K562 (cell line): ENCODE data around the gene HOXB5. TPM values are rescaled to one million over a fixed set of nuclear protein-coding genes. Genes with fewer than 3 reads are reported as not detected.
A peak's percentile ranks its signal among the peaks of the same experiment; 100 is the strongest.

ENCODE experiments used
- BRF1 ChIP-seq: IDR thresholded peaks from 3 replicates; pipeline ENCODE4 v1.6.1; 2011; ENCODE audit warnings: borderline replicate concordance, mild to moderate bottlenecking; ENCODE audit not compliant: insufficient read length; ENCODE audit errors: extremely low read depth
- CBX3 ChIP-seq, 2 experiments: IDR thresholded peaks; 1 replicate in 1 of 2; 2 replicates in 1 of 2; pipeline ENCODE4 v1.6.1; 2012; ENCODE audit warnings: inconsistent platforms in 2 of 2, low read length in 2 of 2, borderline replicate concordance in 1 of 2, control low read depth in 1 of 2
- CHD2 ChIP-seq: IDR thresholded peaks from 2 replicates; pipeline ENCODE4 v1.6.1; 2011; ENCODE audit warnings: low read depth, low read length
- DPF2 ChIP-seq: fragments of 450-650 bp; IDR thresholded peaks from 2 replicates; pipeline ENCODE4 v1.6.1; 2016
- EWSR1 ChIP-seq: fragments of 450-650 bp; IDR thresholded peaks from 2 replicates; pipeline ENCODE4 v1.6.1; 2018; ENCODE audit warnings: borderline replicate concordance, mild to moderate bottlenecking, low read depth, moderate library complexity; ENCODE audit not compliant: partially characterized antibody
- GABPB1 ChIP-seq: sonication (generic); formaldehyde crosslinking; IDR thresholded peaks from 2 replicates; pipeline ENCODE4 v1.8.0; 2022; ENCODE audit warnings: mild to moderate bottlenecking, missing genetic modification reagents
- HDGF ChIP-seq: fragments of 450-650 bp; IDR thresholded peaks from 2 replicates; pipeline ENCODE4 v1.6.1; 2016
- IRF1 ChIP-seq: sonication (generic); formaldehyde crosslinking; IDR thresholded peaks from 2 replicates; pipeline ENCODE4 v1.8.0; 2022; ENCODE audit warnings: missing genetic modification reagents, mild to moderate bottlenecking, borderline replicate concordance
- MBD1 ChIP-seq: fragments of 250-450 bp; sonication (Bioruptor Pico); IDR thresholded peaks from 2 replicates; pipeline ENCODE4 v1.8.0; 2022; ENCODE audit warnings: inconsistent platforms
- MCM5 ChIP-seq: fragments of 450-650 bp; IDR thresholded peaks from 2 replicates; pipeline ENCODE4 v1.6.1; 2016; ENCODE audit warnings: low read depth
- MEIS2 ChIP-seq: fragments of 450-650 bp; IDR thresholded peaks from 2 replicates; pipeline ENCODE4 v1.6.1; 2014; ENCODE audit warnings: mild to moderate bottlenecking; ENCODE audit not compliant: partially characterized antibody
- MITF ChIP-seq: IDR thresholded peaks from 2 replicates; pipeline ENCODE4 v1.6.1; 2014; ENCODE audit warnings: antibody characterized with exemption
- POLR2A ChIP-seq: fragments of 450-650 bp; conservative IDR thresholded peaks from 2 replicates; pipeline ENCODE4 v1.6.1; 2016
- POLR2H ChIP-seq: IDR thresholded peaks from 2 replicates; pipeline ENCODE4 v1.6.1; 2016; ENCODE audit warnings: missing genetic modification characterization, low read depth, mild to moderate bottlenecking, control low read depth, missing compliant biosample characterization, moderate library complexity
- TCF7L2 ChIP-seq: fragments of 150-350 bp; IDR thresholded peaks from 2 replicates; pipeline ENCODE4 v1.6.1; 2016; ENCODE audit warnings: low read depth, mild to moderate bottlenecking, low read length, moderate library complexity
- ZNF263 ChIP-seq: sonication (generic); formaldehyde crosslinking; IDR thresholded peaks from 2 replicates; pipeline ENCODE4 v1.8.0; 2022; ENCODE audit warnings: mild to moderate bottlenecking, missing genetic modification reagents, borderline replicate concordance
- ZNF655 ChIP-seq: fragments of 250-450 bp; sonication (Bioruptor Pico); IDR thresholded peaks from 2 replicates; pipeline ENCODE4 v1.5.0; 2021
- polyA plus RNA-seq, 8 experiments: library from polyadenylated mRNA; depleted of rRNA in 4 of 8; stranded (reverse) in 5 of 8; unstranded in 3 of 8; fragments of >200 nt; fragmentation: Nextera tagmentation in 2 of 8; fragmentation: Illumina TruSeq in 1 of 8; extraction: Ambion mirVana in 2 of 8; extraction: Trizol in 1 of 8; gene quantifications; 2 replicates each; pipeline versions ENCODE4 v1.2.1 to v1.2.3, GENCODE V29; 2011 to 2014; ENCODE audit warnings: inconsistent platforms in 1 of 8, missing spikeins in 1 of 8
- total RNA-seq, 7 experiments: library from RNA; depleted of rRNA in 6 of 7; stranded (reverse); fragments of >200 nt in 6 of 7; fragmentation: Illumina TruSeq in 2 of 7; extraction: Trizol in 2 of 7; gene quantifications; 2 replicates each; pipeline versions ENCODE4 v1.2.1 to v1.2.3, GENCODE V29; 2011 to 2021; ENCODE audit warnings: low replicate concordance in 1 of 7
- TF ChIP-seq, protein P1 (sequence below): fragments of 450-650 bp; IDR thresholded peaks from 2 replicates; pipeline ENCODE4 v1.6.1; 2016; ENCODE audit warnings: antibody characterized with exemption

HOXB5 gene
- total and polyA plus RNA-seq, 9 of the 15 experiments (the other 6 are each of a cell fraction or from before 2014, with no cell fraction given): 0.24 to 2.7 (median 0.65) TPM

DNA sequence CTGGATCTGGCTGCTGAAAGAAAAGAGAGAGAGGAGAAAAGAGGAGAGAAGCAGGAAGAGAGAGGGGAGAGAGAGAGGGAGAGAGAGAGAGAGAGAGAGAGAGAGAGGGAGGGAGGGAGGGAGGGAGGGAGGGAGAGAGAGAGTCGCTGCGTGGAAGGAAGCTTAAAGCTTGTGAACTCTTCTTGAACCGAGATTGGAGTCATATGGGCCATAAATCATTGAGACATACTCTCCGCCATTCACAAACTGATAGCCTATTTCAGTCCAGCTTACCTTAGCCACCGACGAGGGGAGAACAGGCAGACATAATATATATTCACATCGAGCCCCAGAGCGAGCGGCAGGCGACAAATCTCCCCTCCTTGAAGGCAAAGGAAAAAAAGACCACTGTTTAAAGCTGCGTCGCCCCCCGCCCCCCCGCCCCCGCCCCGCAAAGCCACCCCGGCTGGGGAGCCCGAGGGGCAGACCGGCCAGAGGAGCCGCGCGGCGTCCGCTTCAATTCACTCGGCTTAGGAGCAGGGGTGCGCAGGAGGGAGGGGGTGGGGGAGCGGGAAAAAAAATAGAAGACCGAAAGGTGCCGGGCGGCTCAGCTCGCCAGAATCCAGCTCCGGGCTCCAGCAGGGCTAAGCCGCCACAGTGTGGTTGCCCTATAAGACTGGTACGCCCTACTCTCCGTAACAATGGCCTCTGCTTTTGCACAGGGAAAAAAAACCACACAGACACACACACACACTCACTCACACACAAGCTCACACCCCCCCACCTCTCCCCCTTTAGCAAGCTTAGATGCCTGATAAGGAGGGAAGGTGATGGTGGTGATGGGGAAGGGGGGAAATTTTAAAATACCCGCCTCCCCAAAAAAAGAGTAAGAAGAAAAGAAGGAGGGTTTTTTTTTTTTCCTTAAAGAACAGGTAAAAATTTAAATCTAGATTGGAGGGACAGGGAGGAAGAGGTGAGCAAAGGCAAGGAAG is 38.0 kb downstream of the HOXB5 start (continued):
- TF ChIP-seq GABPB1 (CRISPR knock-in tag): no peak; the same call in 1 of the 2 replicates
- TF ChIP-seq BRF1: no peak
- 0 out of 2 replicates have a peak, but pooled peaks have one; percentile 41 for TF ChIP-seq POLR2A
- no peak for TF ChIP-seq CHD2
- no peak for TF ChIP-seq IRF1
- no peak for TF ChIP-seq HDGF
- TF ChIP-seq, protein P1, sequence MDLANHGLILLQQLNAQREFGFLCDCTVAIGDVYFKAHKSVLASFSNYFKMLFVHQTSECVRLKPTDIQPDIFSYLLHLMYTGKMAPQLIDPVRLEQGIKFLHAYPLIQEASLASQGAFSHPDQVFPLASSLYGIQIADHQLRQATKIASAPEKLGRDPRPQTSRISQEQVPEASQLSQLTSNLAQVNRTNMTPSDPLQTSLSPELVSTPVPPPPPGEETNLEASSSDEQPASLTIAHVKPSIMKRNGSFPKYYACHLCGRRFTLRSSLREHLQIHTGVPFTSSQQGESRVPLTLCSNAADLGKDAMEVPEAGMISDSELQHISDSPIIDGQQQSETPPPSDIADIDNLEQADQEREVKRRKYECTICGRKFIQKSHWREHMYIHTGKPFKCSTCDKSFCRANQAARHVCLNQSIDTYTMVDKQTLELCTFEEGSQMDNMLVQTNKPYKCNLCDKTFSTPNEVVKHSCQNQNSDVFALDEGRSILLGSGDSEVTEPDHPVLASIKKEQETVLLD: 0 out of 2 replicates have a peak, but pooled peaks have one; percentile 23
- TF ChIP-seq ZNF263 (CRISPR knock-in tag): no peak
- TF ChIP-seq TCF7L2: peak; percentile 60; the same call in 1 of the 2 replicates
- TF ChIP-seq DPF2: peak; percentile 89
- peak; percentile 68 for TF ChIP-seq POLR2H (tag)
- no peak for TF ChIP-seq MCM5
- TF ChIP-seq MITF: peak; percentile 78
- no peak for TF ChIP-seq MBD1 (CRISPR knock-in tag)
- peak; percentile 99 for TF ChIP-seq MEIS2
- no peak for TF ChIP-seq EWSR1
- TF ChIP-seq ZNF655 (CRISPR knock-in tag): no peak
- TF ChIP-seq CBX3 (IDR thresholded peaks at IDR 0.05; ENCODE audit: borderline replicate concordance in 1 of 2, low read length in 2 of 2): peak in 1 of 2 experiments; percentile 60; a peak in 1 of 3 replicates
